WTC11 (cell line): ENCODE data around the gene BATF2. TPM values are rescaled to one million over a fixed set of nuclear protein-coding genes. Genes with fewer than 3 reads are reported as not detected.
A peak's percentile ranks its signal among the peaks of the same experiment; 100 is the strongest.

ENCODE experiments used
- ARID4B ChIP-seq: sonication (generic); formaldehyde crosslinking; IDR thresholded peaks from 2 replicates; pipeline ENCODE4 v1.8.0; 2023; ENCODE audit warnings: missing genetic modification reagents, mild to moderate bottlenecking, borderline replicate concordance
- ATF2 ChIP-seq: sonication (generic); formaldehyde crosslinking; IDR thresholded peaks from 2 replicates; pipeline ENCODE4 v1.8.1; 2022; ENCODE audit warnings: low read depth, missing genetic modification reagents, borderline replicate concordance
- ATF3 ChIP-seq: sonication (generic); formaldehyde crosslinking; conservative IDR thresholded peaks from 2 replicates; pipeline ENCODE4 v1.8.1; 2022; ENCODE audit warnings: mild to moderate bottlenecking, missing genetic modification reagents
- CREB1 ChIP-seq: sonication (generic); formaldehyde crosslinking; IDR thresholded peaks from 2 replicates; pipeline ENCODE4 v1.8.0; 2023; ENCODE audit warnings: mild to moderate bottlenecking, missing genetic modification reagents
- CTCF ChIP-seq: fragments of 200-600 bp; IDR thresholded peaks from 2 replicates; pipeline ENCODE4 v1.8.0; 2022; ENCODE audit warnings: antibody characterized with exemption
- E2F5 ChIP-seq: sonication (generic); formaldehyde crosslinking; IDR thresholded peaks from 2 replicates; pipeline ENCODE4 v1.8.1; 2022; ENCODE audit warnings: mild to moderate bottlenecking, moderate library complexity, missing genetic modification reagents
- ELF4 ChIP-seq: sonication (generic); formaldehyde crosslinking; IDR thresholded peaks from 2 replicates; pipeline ENCODE4 v1.8.1; 2022; ENCODE audit warnings: low read depth, mild to moderate bottlenecking, moderate library complexity, missing genetic modification reagents
- GABPB1 ChIP-seq: sonication (generic); formaldehyde crosslinking; IDR thresholded peaks from 2 replicates; pipeline ENCODE4 v1.8.1; 2023; ENCODE audit warnings: mild to moderate bottlenecking, missing genetic modification reagents
- HMGA2 ChIP-seq: fragments of 250-450 bp; sonication (Bioruptor Pico); IDR thresholded peaks from 2 replicates; pipeline ENCODE4 v1.4.0; 2021; ENCODE audit warnings: mild to moderate bottlenecking, moderate library complexity
- HMGXB4 ChIP-seq: sonication (generic); formaldehyde crosslinking; IDR thresholded peaks from 2 replicates; pipeline ENCODE4 v1.8.1; 2023; ENCODE audit warnings: mild to moderate bottlenecking, moderate library complexity, missing genetic modification reagents
- NFE2L1 ChIP-seq: sonication (generic); formaldehyde crosslinking; IDR thresholded peaks from 2 replicates; pipeline ENCODE4 v1.8.1; 2023; ENCODE audit warnings: missing genetic modification reagents
- NR1H2 ChIP-seq: sonication (generic); formaldehyde crosslinking; IDR thresholded peaks from 2 replicates; pipeline ENCODE4 v1.9.0; 2021; ENCODE audit warnings: mild to moderate bottlenecking, moderate library complexity, missing genetic modification reagents
- OVOL2 ChIP-seq: fragments of 250-450 bp; sonication (Bioruptor Pico); IDR thresholded peaks from 2 replicates; pipeline ENCODE4 v1.9.0; 2021; ENCODE audit warnings: mild to moderate bottlenecking, borderline replicate concordance
- SOX15 ChIP-seq: fragments of 250-450 bp; sonication (Bioruptor Pico); IDR thresholded peaks from 2 replicates; pipeline ENCODE4 v1.9.0; 2021; ENCODE audit warnings: mild to moderate bottlenecking
- SP1 ChIP-seq: sonication (generic); formaldehyde crosslinking; conservative IDR thresholded peaks from 2 replicates; pipeline ENCODE4 v1.8.1; 2022; ENCODE audit warnings: missing genetic modification reagents
- USF1 ChIP-seq: sonication (generic); formaldehyde crosslinking; IDR thresholded peaks from 2 replicates; pipeline ENCODE4 v1.8.0; 2022; ENCODE audit warnings: mild to moderate bottlenecking, missing genetic modification reagents
- ZBTB43 ChIP-seq: sonication (generic); formaldehyde crosslinking; IDR thresholded peaks from 2 replicates; pipeline ENCODE4 v1.8.1; 2023; ENCODE audit warnings: mild to moderate bottlenecking, missing genetic modification reagents
- ZMAT4 ChIP-seq: fragments of 250-450 bp; sonication (Bioruptor Pico); IDR thresholded peaks from 2 replicates; pipeline ENCODE4 v1.9.0; 2021; ENCODE audit warnings: mild to moderate bottlenecking
- ZNF138 ChIP-seq: sonication (generic); formaldehyde crosslinking; conservative IDR thresholded peaks from 2 replicates; pipeline ENCODE4 v1.8.1; 2022; ENCODE audit warnings: mild to moderate bottlenecking, moderate library complexity, missing genetic modification reagents
- ZNF425 ChIP-seq: fragments of 250-450 bp; sonication (Bioruptor Pico); conservative IDR thresholded peaks from 2 replicates; pipeline ENCODE4 v1.9.0; 2021; ENCODE audit warnings: mild to moderate bottlenecking
- ZNF671 ChIP-seq: fragments of 250-450 bp; sonication (Bioruptor Pico); IDR thresholded peaks from 2 replicates; pipeline ENCODE4 v1.8.0; 2021; ENCODE audit warnings: mild to moderate bottlenecking
- total RNA-seq: library from RNA; stranded (reverse); gene quantifications from 3 replicates; pipeline ENCODE4 v1.2.3, GENCODE V29; 2021

Gene BATF2
- total RNA-seq, 1 experiment from 2014 or later, result 1.3 TPM

- TF ChIP-seq CTCF (peak; percentile 74; the same call in 1 of the 2 replicates), E2F5 (0 out of 2 replicates have a peak, but pooled peaks have one; percentile 62), ZNF671 (CRISPR knock-in tag) (no peak), ARID4B (peak; percentile 71; the same call in 1 of the 2 replicates), CREB1 (CRISPR knock-in tag) (peak; percentile 43; the same call in 1 of the 2 replicates), NFE2L1 (CRISPR knock-in tag) (peak; percentile 17; the same call in 1 of the 2 replicates), ZBTB43 (CRISPR knock-in tag) (peak; percentile 48; the same call in 1 of the 2 replicates), SOX15 (CRISPR knock-in tag) (no peak), HMGXB4 (CRISPR knock-in tag) (peak; percentile 55; the same call in 1 of the 2 replicates), OVOL2 (CRISPR knock-in tag) (no peak), HMGA2 (CRISPR knock-in tag) (no peak), ZNF425 (no peak), SP1 (CRISPR knock-in tag) (peak; percentile 94), ELF4 (CRISPR knock-in tag) (no peak), ATF3 (no peak), NR1H2 (CRISPR knock-in tag) (no peak), GABPB1 (CRISPR knock-in tag) (peak; percentile 53; the same call in 1 of the 2 replicates), ATF2 (no peak), USF1 (CRISPR knock-in tag) (peak; percentile 26; the same call in 1 of the 2 replicates), ZMAT4 (CRISPR knock-in tag) (peak; percentile 89), ZNF138 (CRISPR knock-in tag) (no peak)
Observed at GRCh38 chr11:65027213-65028067, 30.7 kb upstream of the BATF2 start, which contains the start of gene SNX15 (continued).
